Activated T-helper 2 cell treated with anti-CD3 and anti-CD28 coated beads, Interferon-gamma antibody, Interleukin-2, Interleukin-4, amounts not matched to agents 10 μg/mL and 5 μg/mL and 100 μg/mL, durations not matched to agents 14 hours and 24 hours and 36 hours (primary cell): Measurements from ENCODE around the gene CTBP1. TPM values are rescaled to one million over a fixed set of nuclear protein-coding genes. Genes with fewer than 3 reads are reported as not detected.

ENCODE experiments used
- DNase-seq: peaks from one replicate; pipeline ENCODE4 v3.0.0; 2021; ENCODE audit warnings: low spot score
- H3K27ac Mint-ChIP-seq: one replicate; pipeline ENCODE4 v1.8.0; 2021; ENCODE audit warnings: mixed read lengths
- H3K27me3 Mint-ChIP-seq: one replicate; pipeline ENCODE4 v1.8.0; 2021; ENCODE audit warnings: low read depth, mixed read lengths
- H3K36me3 Mint-ChIP-seq: one replicate; pipeline ENCODE4 v1.8.0; 2021; ENCODE audit warnings: low read depth, mixed read lengths
- H3K4me1 Mint-ChIP-seq: one replicate; pipeline ENCODE4 v1.8.0; 2021; ENCODE audit warnings: low read depth, mixed read lengths
- H3K4me3 Mint-ChIP-seq: one replicate; pipeline ENCODE4 v1.8.0; 2021; ENCODE audit warnings: low read depth, mild to moderate bottlenecking, moderate library complexity, mixed read lengths
- H3K9me3 Mint-ChIP-seq: one replicate; pipeline ENCODE4 v1.8.0; 2021; ENCODE audit warnings: mixed read lengths
- intact Hi-C: fragments of 100-400 bp; cut with micrococcal nuclease; formaldehyde crosslinking; loops from one replicate; pipeline ENCODE4 v1.15.1; 2023
- total RNA-seq: library from RNA; stranded (reverse); gene quantifications from 2 replicates; pipeline ENCODE4 v1.2.3, GENCODE V29; 2022

The CTBP1 gene
- total RNA-seq, 1 donor from 2014 or later = 194 TPM

GRCh38 chr4:1203026-1203616 lies 45.8 kb downstream of the CTBP1 start:
- Mint-ChIP-seq H3K27me3 (no peaks in the 10 kb centered on the region), H3K9me3 (no peaks in the 10 kb centered on the region), H3K27ac (peak overlapping the region; percentile 98), H3K4me1 (peaks cover 34% of the 10 kb centered on the region), H3K4me3 (no peak overlapping the region), H3K36me3 (peaks cover 22% of the 10 kb centered on the region)
- no peak for DNase-seq
- intact Hi-C loops = no loop called here

- no peak for DNase-seq
- H3K9me3 Mint-ChIP-seq = no peaks in the 10 kb centered on the region
- no peaks in the 10 kb centered on the region for H3K27me3 Mint-ChIP-seq
- intact Hi-C loops = loop anchor here (1.0 kb wide), 4 partner anchors 15 to 46 kb away; no protein-coding TSS in a partner anchor
- H3K36me3 Mint-ChIP-seq = peaks cover 27% of the 10 kb centered on the region
- peak overlapping the region; percentile 98 for H3K27ac Mint-ChIP-seq
- H3K4me3 Mint-ChIP-seq = peak overlapping the region; percentile 65
- H3K4me1 Mint-ChIP-seq = peaks cover 37% of the 10 kb centered on the region
These were observed 46.4 kb downstream of the CTBP1 start for GRCh38 chr4:1202526-1203011.

- H3K4me1 Mint-ChIP-seq = peaks cover 40% of the 10 kb centered on the region
- H3K27me3 Mint-ChIP-seq = no peaks in the 10 kb centered on the region
- peaks cover 32% of the 10 kb centered on the region for H3K36me3 Mint-ChIP-seq
- H3K27ac Mint-ChIP-seq = peak overlapping the region; percentile 98
- intact Hi-C loops = loop anchor here (1.0 to 2.0 kb wide), 5 partner anchors 15 to 145 kb away; partner anchors contain the start of gene UVSSA
- peak overlapping the region; percentile 65 for H3K4me3 Mint-ChIP-seq
- H3K9me3 Mint-ChIP-seq = no peaks in the 10 kb centered on the region
- DNase-seq = peak; percentile 84
These were observed 46.9 kb downstream of the CTBP1 start for GRCh38 chr4:1201851-1202525.

GRCh38 chr4:1200425-1201035 lies 48.4 kb downstream of the CTBP1 start:
- H3K9me3 Mint-ChIP-seq = no peaks in the 10 kb centered on the region
- H3K27me3 Mint-ChIP-seq = no peaks in the 10 kb centered on the region
- peaks cover 45% of the 10 kb centered on the region for H3K4me1 Mint-ChIP-seq
- peaks cover 39% of the 10 kb centered on the region for H3K36me3 Mint-ChIP-seq
- peak overlapping the region; percentile 65 for H3K4me3 Mint-ChIP-seq
- intact Hi-C loops = loop anchor here (2.0 kb wide), 1 partner anchor 146 kb away; the partner anchor contains the start of gene UVSSA
- no peak for DNase-seq
- peak overlapping the region; percentile 98 for H3K27ac Mint-ChIP-seq

- no peaks in the 10 kb centered on the region for H3K9me3 Mint-ChIP-seq
- intact Hi-C loops = loop anchor here (2.0 kb wide), 1 partner anchor 147 kb away; the partner anchor contains the start of gene UVSSA
- H3K27ac Mint-ChIP-seq = peak overlapping the region; percentile 98
- DNase-seq = no peak
- no peaks in the 10 kb centered on the region for H3K27me3 Mint-ChIP-seq
- H3K4me3 Mint-ChIP-seq = peak overlapping the region; percentile 65
- H3K36me3 Mint-ChIP-seq = peaks cover 37% of the 10 kb centered on the region
- H3K4me1 Mint-ChIP-seq = peaks cover 43% of the 10 kb centered on the region
These were observed 49.2 kb downstream of the CTBP1 start for GRCh38 chr4:1199556-1200331.

GRCh38 chr4:1198098-1198844 lies 50.7 kb downstream of the CTBP1 start:
- peak overlapping the region; percentile 56 for H3K4me3 Mint-ChIP-seq
- H3K27me3 Mint-ChIP-seq = no peaks in the 10 kb centered on the region
- no peak for DNase-seq
- intact Hi-C loops = no loop called here
- H3K9me3 Mint-ChIP-seq = no peaks in the 10 kb centered on the region
- peak overlapping the region; percentile 66 for H3K27ac Mint-ChIP-seq
- peaks cover 31% of the 10 kb centered on the region for H3K4me1 Mint-ChIP-seq
- H3K36me3 Mint-ChIP-seq = peaks cover 27% of the 10 kb centered on the region

- Mint-ChIP-seq H3K36me3 (peaks cover 25% of the 10 kb centered on the region), H3K27me3 (no peaks in the 10 kb centered on the region), H3K4me3 (peak overlapping the region; percentile 8), H3K4me1 (peaks cover 18% of the 10 kb centered on the region), H3K9me3 (no peaks in the 10 kb centered on the region), H3K27ac (peak overlapping the region; percentile 12)
- intact Hi-C loops = no loop called here
- DNase-seq = no peak
These were observed 52.3 kb downstream of the CTBP1 start for GRCh38 chr4:1196421-1197183.

- H3K36me3 Mint-ChIP-seq = peaks cover 30% of the 10 kb centered on the region
- H3K4me1 Mint-ChIP-seq = peaks cover 20% of the 10 kb centered on the region
- H3K9me3 Mint-ChIP-seq = no peaks in the 10 kb centered on the region
- no peaks in the 10 kb centered on the region for H3K27me3 Mint-ChIP-seq
- intact Hi-C loops = no loop called here
- H3K4me3 Mint-ChIP-seq = no peak overlapping the region
- no peak overlapping the region for H3K27ac Mint-ChIP-seq
- DNase-seq = no peak
These were observed 53.0 kb downstream of the CTBP1 start for GRCh38 chr4:1195891-1196401.

GRCh38 chr4:1195109-1195671 lies 53.7 kb downstream of the CTBP1 start:
- Mint-ChIP-seq H3K4me3 (no peak overlapping the region), H3K27ac (no peak overlapping the region), H3K4me1 (peaks cover 21% of the 10 kb centered on the region), H3K36me3 (peaks cover 30% of the 10 kb centered on the region), H3K9me3 (no peaks in the 10 kb centered on the region), H3K27me3 (no peaks in the 10 kb centered on the region)
- no peak for DNase-seq
- intact Hi-C loops = no loop called here

- intact Hi-C loops = no loop called here
- H3K36me3 Mint-ChIP-seq = peaks cover 33% of the 10 kb centered on the region
- H3K27me3 Mint-ChIP-seq = no peaks in the 10 kb centered on the region
- no peaks in the 10 kb centered on the region for H3K9me3 Mint-ChIP-seq
- no peak for DNase-seq
- no peak overlapping the region for H3K27ac Mint-ChIP-seq
- peaks cover 21% of the 10 kb centered on the region for H3K4me1 Mint-ChIP-seq
- H3K4me3 Mint-ChIP-seq = no peak overlapping the region
These were observed 54.7 kb downstream of the CTBP1 start for GRCh38 chr4:1194010-1194900.
